PC-9 (cell line): ENCODE data around the gene NKPD1. TPM values are rescaled to one million over a fixed set of nuclear protein-coding genes. Genes with fewer than 3 reads are reported as not detected.
A peak's percentile ranks its signal among the peaks of the same experiment; 100 is the strongest.

ENCODE experiments used
- BruUV-seq: library from RNA; stranded (reverse); fragments of 400-500 nt; replicated peaks from 2 replicates; lab custom pipeline; 2021; lab: Mats Ljungman, UMichigan
- CTCF ChIA-PET: fragments of 300-600 bp; sonication (Branson Sonifier 250); formaldehyde crosslinking; loops from one replicate; lab custom pipeline; 2022; ENCODE audit warnings: antibody characterized with exemption; lab: Charles Lee
- POLR2A ChIA-PET: fragments of 300-600 bp; sonication (Branson Sonifier 250); formaldehyde crosslinking; loops from one replicate; lab custom pipeline; 2022; ENCODE audit warnings: antibody characterized with exemption; ENCODE audit not compliant: unreplicated experiment; lab: Charles Lee
- DNase-seq, 2 experiments: peaks; one replicate each; pipeline versions ENCODE4 v3.0.0 to v3.0.0-alpha.2; 2015 to 2022; ENCODE audit warnings: mixed read lengths in 1 of 2
- H2AFZ ChIP-seq: fragments of 200-600 bp; sonication (generic); 2 replicates; pipeline ENCODE4 v1.8.1; 2017; ENCODE audit warnings: antibody characterized with exemption
- H3F3A ChIP-seq: fragments of 200-600 bp; sonication (generic); 2 replicates; pipeline ENCODE4 v1.8.1; 2017; ENCODE audit warnings: antibody characterized with exemption, mild to moderate bottlenecking, low read depth; ENCODE audit not compliant: insufficient read depth
- H3K27ac ChIP-seq: fragments of 200-600 bp; sonication (generic); 2 replicates; pipeline ENCODE4 v1.6.1; 2016; ENCODE audit warnings: mixed run types
- H3K27me3 ChIP-seq: fragments of 200-600 bp; sonication (generic); 2 replicates; pipeline ENCODE4 v1.6.1; 2016; ENCODE audit warnings: low read depth, mixed run types; ENCODE audit not compliant: insufficient read depth
- H3K36me3 ChIP-seq: fragments of 200-600 bp; sonication (generic); 2 replicates; pipeline ENCODE4 v1.6.1; 2016; ENCODE audit warnings: low read depth, mixed run types
- H3K4me1 ChIP-seq: fragments of 200-600 bp; sonication (generic); replicated peaks from 2 replicates; pipeline ENCODE4 v1.6.1; 2016; ENCODE audit warnings: mixed run types; ENCODE audit not compliant: insufficient read depth
- H3K4me2 ChIP-seq: fragments of 200-600 bp; sonication (generic); 2 replicates; pipeline ENCODE4 v1.6.1; 2017; ENCODE audit warnings: mixed run types
- H3K4me3 ChIP-seq: fragments of 200-600 bp; sonication (generic); 2 replicates; pipeline ENCODE4 v1.6.1; 2016; ENCODE audit warnings: mixed run types
- H3K79me2 ChIP-seq: fragments of 200-600 bp; sonication (generic); 2 replicates; pipeline ENCODE4 v1.6.1; 2017; ENCODE audit warnings: low read depth, mixed run types
- H3K9me2 ChIP-seq: fragments of 200-600 bp; sonication (generic); 2 replicates; pipeline ENCODE4 v1.8.1; 2017; ENCODE audit warnings: mild to moderate bottlenecking; ENCODE audit not compliant: insufficient read depth
- H3K9me3 ChIP-seq: fragments of 200-600 bp; sonication (generic); 2 replicates; pipeline ENCODE4 v1.8.1; 2016; ENCODE audit warnings: low read depth; ENCODE audit not compliant: insufficient read depth
- H4K20me1 ChIP-seq: fragments of 200-600 bp; sonication (generic); 2 replicates; pipeline ENCODE4 v1.8.1; 2017; ENCODE audit not compliant: insufficient read depth
- EZH2 ChIP-seq: fragments of 200-600 bp; sonication (generic); IDR thresholded peaks from 2 replicates; pipeline ENCODE4 v1.8.0; 2017; ENCODE audit warnings: antibody characterized with exemption, low read depth
- intact Hi-C: fragments of 100-400 bp; cut with micrococcal nuclease; formaldehyde crosslinking; loops from one replicate; pipeline ENCODE4 v1.10.0; 2022; ENCODE audit not compliant: unreplicated experiment
- total RNA-seq: library from RNA; stranded (reverse); gene quantifications from 2 replicates; pipeline ENCODE4 v1.2.3, GENCODE V29; 2021
- TF ChIP-seq, protein P1 (sequence below): fragments of 200-600 bp; sonication (generic); conservative IDR thresholded peaks from 2 replicates; pipeline ENCODE4 v1.6.1; 2017; ENCODE audit warnings: mixed run types, antibody characterized with exemption, mild to moderate bottlenecking, moderate library complexity

NKPD1 gene
- total RNA-seq, 1 experiment from 2014 or later, result 0.37 TPM

DNA sequence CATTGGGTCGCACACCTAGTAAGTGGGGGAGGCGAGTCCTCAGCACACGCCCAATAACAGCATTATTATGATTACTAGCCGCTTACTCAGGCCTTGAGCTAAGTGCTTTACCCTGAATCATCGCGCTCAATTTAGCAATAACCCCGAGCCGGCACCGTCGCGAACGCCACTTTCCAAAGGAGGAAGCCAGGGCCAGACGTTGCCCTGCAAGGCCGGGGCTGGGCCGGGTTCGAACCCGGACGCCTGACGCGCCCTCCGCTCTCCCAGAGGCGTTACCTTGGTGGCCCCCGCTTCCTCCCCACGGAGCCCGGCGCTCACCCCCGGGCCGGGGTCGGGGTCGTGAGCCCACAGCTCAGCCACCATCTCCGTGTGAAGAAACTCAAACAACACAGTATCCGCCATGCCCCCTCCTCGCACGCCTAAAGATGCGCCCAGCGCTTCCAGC, 17.1 kb upstream of the NKPD1 start, which contains the start of gene TRAPPC6A:
Gene TRAPPC6A (minus strand): TSS at position 421 of the 445 bp plus-strand sequence. CDS start 19 bp downstream, at position 402.
- ChIA-PET POLR2A (interaction anchor here (0.6 to 1.2 kb wide), 8 partner anchors 10 to 1644 kb away, joined by 3 to 9 read pairs (median 6); partner anchors contain the start of gene PPP1R13L), CTCF (no interaction called here)
- peaks cover 33% of the 10 kb centered on the region for H3K4me1 ChIP-seq
- BruUV-seq, result TSS peak; percentile 72
- H3F3A ChIP-seq, result peaks cover 33% of the 10 kb centered on the region; the same call in 1 of the 2 replicates
- H3K27ac ChIP-seq, result peak within 1 kb of the TSS; percentile 84
- intact Hi-C loops, result loop anchor here (1.0 to 2.0 kb wide), 2 partner anchors 28 to 85 kb away; partner anchors contain the start of gene PPP1R37
- H3K4me3 ChIP-seq, result peak within 1 kb of the TSS; percentile 86
- no peaks in the 10 kb centered on the region for H3K9me2 ChIP-seq
- H2AFZ ChIP-seq, result peak within 1 kb of the TSS; percentile 95
- no peaks in the 10 kb centered on the region for H3K9me3 ChIP-seq
- TF ChIP-seq, protein P1, sequence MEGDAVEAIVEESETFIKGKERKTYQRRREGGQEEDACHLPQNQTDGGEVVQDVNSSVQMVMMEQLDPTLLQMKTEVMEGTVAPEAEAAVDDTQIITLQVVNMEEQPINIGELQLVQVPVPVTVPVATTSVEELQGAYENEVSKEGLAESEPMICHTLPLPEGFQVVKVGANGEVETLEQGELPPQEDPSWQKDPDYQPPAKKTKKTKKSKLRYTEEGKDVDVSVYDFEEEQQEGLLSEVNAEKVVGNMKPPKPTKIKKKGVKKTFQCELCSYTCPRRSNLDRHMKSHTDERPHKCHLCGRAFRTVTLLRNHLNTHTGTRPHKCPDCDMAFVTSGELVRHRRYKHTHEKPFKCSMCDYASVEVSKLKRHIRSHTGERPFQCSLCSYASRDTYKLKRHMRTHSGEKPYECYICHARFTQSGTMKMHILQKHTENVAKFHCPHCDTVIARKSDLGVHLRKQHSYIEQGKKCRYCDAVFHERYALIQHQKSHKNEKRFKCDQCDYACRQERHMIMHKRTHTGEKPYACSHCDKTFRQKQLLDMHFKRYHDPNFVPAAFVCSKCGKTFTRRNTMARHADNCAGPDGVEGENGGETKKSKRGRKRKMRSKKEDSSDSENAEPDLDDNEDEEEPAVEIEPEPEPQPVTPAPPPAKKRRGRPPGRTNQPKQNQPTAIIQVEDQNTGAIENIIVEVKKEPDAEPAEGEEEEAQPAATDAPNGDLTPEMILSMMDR, result no peak
- no peak for TF ChIP-seq EZH2
- peak in 1 of 2 experiments; percentile 84 for DNase-seq
- H4K20me1 ChIP-seq, result peaks cover 4% of the 10 kb centered on the region; the same call in 1 of the 2 replicates
- no peaks in the 10 kb centered on the region for H3K27me3 ChIP-seq
- H3K36me3 ChIP-seq, result no peaks in the 10 kb centered on the region
- peak within 1 kb of the TSS; percentile 98 for H3K4me2 ChIP-seq
- H3K79me2 ChIP-seq, result peaks cover 48% of the 10 kb centered on the region

DNA sequence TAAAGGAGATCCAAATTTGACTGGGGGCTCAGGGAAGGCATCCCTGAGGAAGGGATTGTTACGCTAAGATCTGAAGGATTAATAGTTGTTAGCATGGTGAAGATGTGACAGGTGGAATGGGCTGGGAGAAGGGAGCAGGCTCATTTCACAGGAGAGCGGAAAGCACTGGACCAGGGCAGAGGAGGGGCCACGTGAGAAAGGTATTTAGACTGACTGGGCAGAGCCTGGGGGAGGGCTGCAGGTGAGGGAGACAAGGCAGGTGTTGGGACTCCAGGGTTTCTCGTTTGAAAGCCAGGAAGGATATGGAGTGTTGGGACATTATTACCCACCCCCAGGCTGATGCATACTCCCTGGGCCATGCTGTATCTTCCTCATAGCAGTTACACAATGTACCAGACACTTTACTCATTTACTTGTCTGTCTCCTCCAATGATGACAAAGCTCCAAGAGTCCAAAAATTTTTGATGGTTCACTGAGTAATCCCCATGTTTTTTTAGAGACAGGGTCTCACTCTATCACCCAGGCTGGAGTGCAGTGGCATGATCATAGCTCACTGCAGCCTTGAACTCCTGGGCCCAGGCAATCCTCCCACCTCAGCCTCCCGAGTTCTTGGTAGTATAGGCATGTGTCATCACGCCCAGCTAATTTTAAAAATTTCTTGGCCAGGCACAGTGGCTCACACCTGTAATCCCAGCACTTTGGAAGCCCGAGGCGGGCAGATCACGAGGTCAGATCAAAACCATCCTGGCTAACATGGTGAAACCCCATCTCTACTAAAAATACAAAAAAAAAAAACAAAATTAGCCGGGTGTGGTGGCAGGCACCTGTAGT, 14.9 kb upstream of the NKPD1 start:
- no peak overlapping the region for H2AFZ ChIP-seq
- no peak for DNase-seq
- no peak overlapping the region for H3K27ac ChIP-seq
- H3K4me2 ChIP-seq, result no peak overlapping the region
- peaks cover 2% of the 10 kb centered on the region; the same call in 1 of the 2 replicates for H4K20me1 ChIP-seq
- peaks cover 16% of the 10 kb centered on the region; the same call in 1 of the 2 replicates for H3K4me1 ChIP-seq
- H3K79me2 ChIP-seq, result peaks cover 32% of the 10 kb centered on the region
- H3K36me3 ChIP-seq, result no peaks in the 10 kb centered on the region
- peaks cover 23% of the 10 kb centered on the region; the same call in 1 of the 2 replicates for H3F3A ChIP-seq
- H3K9me3 ChIP-seq, result no peaks in the 10 kb centered on the region
- TF ChIP-seq EZH2, result no peak
- TF ChIP-seq, protein P1, result no peak
- intact Hi-C loops, result no loop called here
- POLR2A ChIA-PET, result interaction anchor here (0.6 kb wide), 1 partner anchor 13 kb away, joined by 3 read pairs; no protein-coding TSS in a partner anchor
- H3K4me3 ChIP-seq, result no peak overlapping the region
- H3K27me3 ChIP-seq, result no peaks in the 10 kb centered on the region
- BruUV-seq, result no TSS peak
- CTCF ChIA-PET, result no interaction called here
- H3K9me2 ChIP-seq, result no peaks in the 10 kb centered on the region

DNA sequence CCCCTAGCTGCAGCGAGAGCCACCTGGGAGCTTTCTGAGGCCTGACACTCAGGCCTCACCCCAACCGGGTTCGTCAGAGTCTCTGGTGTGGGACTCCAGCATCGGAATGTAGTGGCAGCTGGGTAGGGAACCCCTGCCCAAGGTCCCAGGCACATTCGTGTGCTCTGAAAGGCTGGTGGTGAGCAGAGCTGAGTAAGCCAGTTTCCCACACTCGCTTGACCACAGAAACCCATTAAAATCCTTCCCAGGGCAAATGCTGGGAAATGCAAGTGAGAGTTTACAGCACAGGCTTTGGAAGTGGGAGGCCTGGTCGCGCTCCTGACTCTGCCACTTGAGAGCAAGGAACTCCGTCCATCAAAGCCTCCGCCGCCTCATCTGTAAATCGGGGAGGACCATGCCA, 13.0 kb upstream of the NKPD1 start:
- Histone ChIP-seq H3F3A (peaks cover 16% of the 10 kb centered on the region; the same call in 1 of the 2 replicates), H3K9me2 (no peaks in the 10 kb centered on the region), H2AFZ (no peak overlapping the region), H3K36me3 (no peaks in the 10 kb centered on the region), H3K4me2 (no peak overlapping the region), H3K27me3 (no peaks in the 10 kb centered on the region), H3K4me3 (no peak overlapping the region), H3K27ac (no peak overlapping the region), H3K9me3 (no peaks in the 10 kb centered on the region), H4K20me1 (peaks cover 8% of the 10 kb centered on the region; the same call in 1 of the 2 replicates), H3K79me2 (peaks cover 13% of the 10 kb centered on the region), H3K4me1 (peaks cover 10% of the 10 kb centered on the region; the same call in 1 of the 2 replicates)
- ChIA-PET POLR2A (no interaction called here), CTCF (no interaction called here)
- DNase-seq, result no peak
- TF ChIP-seq, protein P1, result no peak
- no peak for TF ChIP-seq EZH2
- no TSS peak for BruUV-seq
- intact Hi-C loops, result no loop called here
